NCI-H1417 treated with DMSO at 0.1 percent for 48 hours (cell line): Measurements from ENCODE around the gene ANGPTL4.
"Not testable (repeated sequence)": the region's sequence is repeated elsewhere in the genome, so short reads cannot be mapped to it uniquely, and the experiment has no call there.

ENCODE experiments used
- DNase-seq: peaks from one replicate; lab custom pipeline; 2025; lab: John Stamatoyannopoulos, UW

Gene ANGPTL4

GRCh38 chr19:8334458-8335342 lies 29.3 kb upstream of the ANGPTL4 start:
- no peak for DNase-seq

GRCh38 chr19:8335343-8336071 lies 28.4 kb upstream of the ANGPTL4 start:
- DNase-seq, result no peak

- no peak for DNase-seq
These were observed 27.8 kb upstream of the ANGPTL4 start for GRCh38 chr19:8336072-8336569.

- DNase-seq, result no peak
These were observed 27.3 kb upstream of the ANGPTL4 start for GRCh38 chr19:8336660-8337059.

GRCh38 chr19:8337728-8338127 lies 26.2 kb upstream of the ANGPTL4 start:
- DNase-seq, result no peak

GRCh38 chr19:8338835-8339234 lies 25.1 kb upstream of the ANGPTL4 start:
- DNase-seq, result no peak

- no peak for DNase-seq
These were observed 23.4 kb upstream of the ANGPTL4 start for GRCh38 chr19:8340341-8341096.

- DNase-seq, result not testable (repeated sequence)
These were observed 22.5 kb upstream of the ANGPTL4 start for GRCh38 chr19:8341504-8341903.

- no peak for DNase-seq
These were observed 21.7 kb upstream of the ANGPTL4 start for GRCh38 chr19:8342316-8342683.

- DNase-seq, result no peak
These were observed 21.1 kb upstream of the ANGPTL4 start, which contains the start of gene KANK3 for GRCh38 chr19:8342684-8343482. Gene KANK3 (minus strand): TSS chr19:8343262. CDS start chr19:8337828, 5,434 bp downstream.

GRCh38 chr19:8343483-8343844 lies 20.5 kb upstream of the ANGPTL4 start:
- no peak for DNase-seq

GRCh38 chr19:8349629-8350372 lies 14.2 kb upstream of the ANGPTL4 start:
- not testable (repeated sequence) for DNase-seq

- DNase-seq, result no peak
These were observed 11.7 kb upstream of the ANGPTL4 start for GRCh38 chr19:8352134-8352827.

GRCh38 chr19:8352845-8353244 lies 11.1 kb upstream of the ANGPTL4 start:
- not testable (repeated sequence) for DNase-seq

GRCh38 chr19:8355631-8356402 lies 8.1 kb upstream of the ANGPTL4 start:
- no peak for DNase-seq

- DNase-seq, result no peak
These were observed 6.9 kb upstream of the ANGPTL4 start for GRCh38 chr19:8357007-8357521.

- no peak for DNase-seq
These were observed 5.0 kb upstream of the ANGPTL4 start for GRCh38 chr19:8358948-8359347.

GRCh38 chr19:8360196-8360595 lies 3.8 kb upstream of the ANGPTL4 start:
- no peak for DNase-seq
